Hepatocyte (in vitro differentiated cells): ENCODE results near the gene IFT22. TPM values are rescaled to one million over a fixed set of nuclear protein-coding genes. Genes with fewer than 3 reads are reported as not detected.

Experiments used
- DNase-seq: peaks from one replicate; pipeline ENCODE4 v3.0.0-alpha.2; 2016; ENCODE audit warnings: low spot score
- H2AFZ ChIP-seq: fragments of 200-600 bp; sonication (generic); 2 replicates; pipeline ENCODE4 v1.6.0; 2016; ENCODE audit warnings: antibody characterized with exemption, mild to moderate bottlenecking
- H3K27ac ChIP-seq: fragments of 200-600 bp; sonication (generic); 2 replicates; pipeline ENCODE4 v1.5.1; 2016; ENCODE audit warnings: mild to moderate bottlenecking
- H3K27me3 ChIP-seq: fragments of 200-600 bp; sonication (generic); 2 replicates; pipeline ENCODE4 v1.6.1; 2016
- H3K36me3 ChIP-seq: fragments of 200-600 bp; sonication (generic); replicated peaks from 2 replicates; pipeline ENCODE4 v1.5.1; 2016; ENCODE audit warnings: low read depth; ENCODE audit not compliant: insufficient read depth
- H3K4me1 ChIP-seq: fragments of 200-600 bp; sonication (generic); 2 replicates; pipeline ENCODE4 v1.5.1; 2016; ENCODE audit warnings: mild to moderate bottlenecking, moderate library complexity; ENCODE audit not compliant: insufficient read depth
- H3K4me2 ChIP-seq: fragments of 200-600 bp; sonication (generic); 2 replicates; pipeline ENCODE4 v1.6.0; 2016
- H3K4me3 ChIP-seq: fragments of 200-600 bp; sonication (generic); 2 replicates; pipeline ENCODE4 v1.5.1; 2016; ENCODE audit warnings: mild to moderate bottlenecking
- H3K79me2 ChIP-seq: fragments of 200-600 bp; sonication (generic); 2 replicates; pipeline ENCODE4 v1.6.0; 2017; ENCODE audit warnings: mild to moderate bottlenecking
- H3K9me2 ChIP-seq: fragments of 200-600 bp; sonication (generic); replicated peaks from 2 replicates; pipeline ENCODE4 v1.6.0; 2017; ENCODE audit warnings: mild to moderate bottlenecking; ENCODE audit not compliant: insufficient read depth
- H3K9me3 ChIP-seq: fragments of 200-600 bp; sonication (generic); 2 replicates; pipeline ENCODE4 v1.5.1; 2016; ENCODE audit warnings: low read depth, mild to moderate bottlenecking
- H4K20me1 ChIP-seq: fragments of 200-600 bp; sonication (generic); 2 replicates; pipeline ENCODE4 v1.6.0; 2016; ENCODE audit warnings: mild to moderate bottlenecking; ENCODE audit not compliant: insufficient read depth, poor library complexity, severe bottlenecking
- CTCF ChIP-seq: fragments of 200-600 bp; sonication (generic); IDR thresholded peaks from 2 replicates; pipeline ENCODE4 v1.5.1; 2016; ENCODE audit warnings: antibody characterized with exemption, mild to moderate bottlenecking; ENCODE audit not compliant: poor library complexity
- EZH2 ChIP-seq: fragments of 200-600 bp; sonication (generic); IDR thresholded peaks from 2 replicates; pipeline ENCODE4 v1.6.1; 2016; ENCODE audit warnings: antibody characterized with exemption, mild to moderate bottlenecking, borderline replicate concordance
- EZH2phosphoT487 ChIP-seq: fragments of 200-600 bp; sonication (generic); IDR thresholded peaks from one replicate; pipeline ENCODE4 v1.6.1; 2018; ENCODE audit warnings: antibody characterized with exemption, mild to moderate bottlenecking, low read depth, moderate library complexity; ENCODE audit not compliant: unreplicated experiment, severe bottlenecking
- WGBS: methylation state at CpG from one replicate; pipeline ENCODE4 v1.1.6; 2016; ENCODE audit warnings: low lambda C conversion rate; ENCODE audit errors: missing lambda C conversion rate; 5-methylcytosine and 5-hydroxymethylcytosine counted together
- polyA plus RNA-seq: library from polyadenylated mRNA; unstranded; fragments of >200 nt; fragmentation: Nextera tagmentation; extraction: Ambion mirVana; gene quantifications from 2 replicates; pipeline ENCODE4 v1.2.1, GENCODE V29; 2016
- total RNA-seq: library from RNA; depleted of rRNA; stranded (reverse); fragments of >200 nt; gene quantifications from 2 replicates; pipeline ENCODE4 v1.2.3, GENCODE V29; 2014

Gene IFT22
- total and polyA plus RNA-seq, 2 experiments from 2014 or later, result 24.2 to 42.2 TPM

DNA sequence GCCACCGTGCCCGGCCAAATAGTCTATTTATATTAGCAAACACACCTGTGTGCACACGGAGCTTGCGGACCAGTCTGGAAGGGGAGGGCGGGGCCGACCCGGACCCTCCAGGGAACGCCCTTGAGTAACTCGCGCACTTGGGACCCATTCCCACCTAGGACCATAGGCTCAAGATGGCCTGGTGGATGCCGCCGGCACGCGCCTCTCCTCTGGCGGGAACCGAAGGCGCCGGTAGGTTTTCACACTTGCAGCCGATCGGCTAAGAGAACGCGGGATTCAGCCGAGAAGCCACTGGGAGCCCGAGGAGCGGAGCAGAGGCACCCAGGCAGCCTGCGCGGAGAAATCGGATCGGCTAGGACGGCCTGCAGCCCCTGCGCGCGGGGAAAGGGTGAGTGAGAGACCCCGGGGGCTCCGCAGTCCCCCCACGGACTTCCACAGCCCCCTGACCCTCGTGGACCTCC, 18.9 kb downstream of the IFT22 start:
- Histone ChIP-seq H3K27ac (no peak overlapping the region), H3K9me3 (peaks cover 11% of the 10 kb centered on the region), H3K4me2 (peak overlapping the region; percentile 75), H2AFZ (peak overlapping the region; percentile 35), H4K20me1 (no peaks in the 10 kb centered on the region), H3K4me1 (peaks cover 7% of the 10 kb centered on the region), H3K79me2 (no peaks in the 10 kb centered on the region), H3K9me2 (no peaks in the 10 kb centered on the region), H3K36me3 (no peaks in the 10 kb centered on the region), H3K27me3 (peaks cover 66% of the 10 kb centered on the region), H3K4me3 (no peak overlapping the region)
- WGBS, result 23% methylated on average over 25 of the region's 37 CpGs
- peak; percentile 84 for TF ChIP-seq EZH2
- no peak for TF ChIP-seq CTCF
- DNase-seq, result peak; percentile 12

DNA sequence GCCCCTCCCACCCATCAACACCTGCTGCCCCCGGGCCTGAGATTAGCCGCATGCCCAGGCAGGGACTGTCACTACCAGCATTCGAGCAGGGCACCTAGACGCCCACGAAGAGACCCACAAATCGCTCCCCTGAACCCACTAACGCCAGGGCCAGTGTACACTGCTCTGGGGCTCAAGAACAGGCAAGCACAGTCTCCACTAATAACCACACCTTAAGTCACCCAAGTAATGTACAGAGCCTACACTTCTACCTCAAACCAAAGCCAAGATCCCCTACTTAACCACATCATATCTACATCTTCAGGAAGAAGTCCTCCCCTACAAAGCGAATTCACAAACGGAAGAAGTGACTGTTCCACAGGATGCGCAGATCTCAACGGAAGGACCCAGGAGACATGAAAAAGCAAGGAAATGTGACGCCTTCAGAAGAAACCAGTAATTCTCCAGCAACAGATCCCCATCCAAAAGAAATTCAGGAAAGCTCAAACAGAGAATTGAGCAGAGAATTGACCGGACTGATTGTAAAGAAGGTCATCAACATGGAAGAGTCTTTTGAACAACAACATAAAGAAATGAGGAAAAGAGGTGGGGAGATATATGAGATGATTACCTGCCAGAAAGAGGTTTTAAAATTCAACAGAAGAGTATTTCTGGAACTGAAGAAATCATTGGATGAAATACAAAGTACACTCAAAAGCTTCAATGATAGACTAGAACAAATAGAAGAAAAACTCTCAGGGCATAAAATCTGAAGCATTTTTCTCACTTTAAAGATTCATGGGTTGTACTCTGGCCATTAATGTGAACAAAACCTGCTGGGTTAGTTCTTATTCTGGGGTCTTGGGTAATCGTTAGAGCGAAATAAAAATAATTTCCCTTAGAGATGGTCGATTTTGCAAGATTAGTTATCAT, 20.9 kb downstream of the IFT22 start:
- H3K4me2 ChIP-seq, result peak overlapping the region; percentile 78

DNA sequence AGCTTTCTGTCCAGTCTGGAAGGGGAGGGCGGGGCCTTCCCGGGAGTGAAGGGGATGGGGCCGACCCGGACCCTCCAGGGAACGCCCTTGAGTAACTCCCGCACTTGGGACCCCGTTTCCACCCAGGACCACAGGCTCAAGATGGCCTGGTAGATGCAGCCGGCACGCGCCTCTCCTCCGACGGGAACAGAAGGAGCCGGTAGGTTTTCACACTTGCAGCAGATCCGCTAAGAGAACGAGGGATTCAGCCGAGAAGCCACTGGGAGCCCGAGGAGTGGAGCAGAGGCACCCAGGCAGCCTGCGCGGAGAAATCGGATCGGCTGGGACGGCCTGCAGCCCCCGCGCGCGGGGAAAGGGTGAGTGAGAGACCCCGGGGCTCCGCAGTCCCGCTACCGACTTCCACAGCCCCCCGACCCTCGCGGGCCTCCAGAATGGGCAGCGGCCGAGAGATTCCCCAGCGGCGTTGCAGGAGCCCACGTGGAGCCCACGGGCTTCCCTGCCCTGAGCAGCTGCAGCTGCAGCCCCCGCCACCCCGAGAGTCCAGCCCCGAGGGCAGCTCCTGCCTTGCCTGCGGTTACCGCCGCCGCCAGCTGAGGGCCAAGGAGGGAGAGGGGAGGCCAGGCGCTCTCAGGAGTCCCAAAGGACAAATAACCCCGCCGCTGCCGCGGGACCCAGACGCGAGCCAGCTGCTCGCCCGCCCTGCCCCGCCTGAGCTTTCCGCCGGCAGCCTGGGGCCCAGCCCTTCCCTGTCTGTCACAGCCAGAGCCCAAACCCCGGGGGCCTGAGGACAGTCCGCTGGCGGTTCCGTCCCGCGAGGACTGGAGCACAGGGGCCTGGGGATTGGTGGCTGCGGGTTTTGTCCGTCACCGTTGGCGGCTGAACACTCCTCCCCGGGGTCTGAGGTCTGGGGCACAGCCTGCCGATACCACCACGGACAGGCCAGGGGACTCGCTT, 21.8 kb downstream of the IFT22 start:
- Histone ChIP-seq H3K9me3 (peaks cover 11% of the 10 kb centered on the region), H2AFZ (peak overlapping the region; percentile 31), H3K79me2 (no peaks in the 10 kb centered on the region), H4K20me1 (no peaks in the 10 kb centered on the region), H3K4me3 (no peak overlapping the region), H3K4me1 (peaks cover 7% of the 10 kb centered on the region), H3K27me3 (peaks cover 66% of the 10 kb centered on the region), H3K9me2 (no peaks in the 10 kb centered on the region), H3K36me3 (no peaks in the 10 kb centered on the region), H3K4me2 (peak overlapping the region; percentile 78), H3K27ac (no peak overlapping the region)
- WGBS, result 4% methylated on average over 50 of the region's 72 CpGs
- TF ChIP-seq CTCF, result no peak
- peak; percentile 84 for TF ChIP-seq EZH2
- peak; percentile 37 for TF ChIP-seq EZH2phosphoT487
- peak; percentile 25 for DNase-seq

More for the DNA sequence above, 20.9 kb downstream of the IFT22 start:
- no peaks in the 10 kb centered on the region for H3K36me3 ChIP-seq
- 58% methylated on average over 16 of the region's 16 CpGs for WGBS
- H3K9me2 ChIP-seq, result no peaks in the 10 kb centered on the region
- peaks cover 11% of the 10 kb centered on the region for H3K9me3 ChIP-seq
- H3K4me1 ChIP-seq, result peaks cover 7% of the 10 kb centered on the region
- H2AFZ ChIP-seq, result no peak overlapping the region
- H3K4me3 ChIP-seq, result no peak overlapping the region
- no peak overlapping the region for H3K27ac ChIP-seq
- H3K79me2 ChIP-seq, result no peaks in the 10 kb centered on the region
- no peak for DNase-seq
- peaks cover 66% of the 10 kb centered on the region for H3K27me3 ChIP-seq
- no peaks in the 10 kb centered on the region for H4K20me1 ChIP-seq
- TF ChIP-seq EZH2 (peak; percentile 29), CTCF (no peak)
